GM21423 (cell line): Measurements from ENCODE around the gene KLHL21.
A peak's percentile ranks its signal among the peaks of the same experiment; 100 is the strongest.

Source experiments
- ATAC-seq: cut with Tn5 transposase; IDR thresholded peaks from one replicate; pipeline ENCODE4 v1.9.1; 2021; ENCODE audit warnings: mild to moderate bottlenecking, moderate library complexity; ENCODE audit not compliant: unreplicated experiment

KLHL21 gene

DNA sequence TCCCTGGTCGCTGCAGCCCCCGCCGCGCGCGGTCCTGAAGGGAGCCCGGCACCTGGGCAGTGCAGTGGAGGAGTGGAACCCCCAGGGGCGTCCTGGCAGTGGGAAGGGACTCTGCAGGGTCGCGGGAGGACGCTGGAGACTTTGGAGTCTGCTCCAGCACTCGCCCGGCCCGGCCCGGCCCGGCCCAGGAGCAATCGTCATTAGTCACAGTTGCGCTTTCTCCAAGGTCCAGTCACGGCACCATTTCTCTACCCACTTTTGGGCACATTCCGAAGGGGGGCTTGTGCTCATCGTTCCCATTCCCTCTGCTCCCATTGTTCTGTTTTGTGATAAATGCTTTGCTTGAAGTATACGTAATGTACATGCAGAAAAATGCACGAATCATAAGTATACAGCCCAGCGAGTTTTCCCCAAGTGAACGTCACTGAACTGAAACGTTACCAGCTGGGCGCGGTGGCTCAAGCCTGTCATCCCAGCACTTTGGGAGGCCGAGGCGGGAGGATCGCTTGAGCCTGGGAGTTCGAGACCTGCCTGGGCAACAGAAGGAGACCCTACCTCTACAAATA is 23.0 kb upstream of the KLHL21 start:
- ATAC-seq = no peak

DNA sequence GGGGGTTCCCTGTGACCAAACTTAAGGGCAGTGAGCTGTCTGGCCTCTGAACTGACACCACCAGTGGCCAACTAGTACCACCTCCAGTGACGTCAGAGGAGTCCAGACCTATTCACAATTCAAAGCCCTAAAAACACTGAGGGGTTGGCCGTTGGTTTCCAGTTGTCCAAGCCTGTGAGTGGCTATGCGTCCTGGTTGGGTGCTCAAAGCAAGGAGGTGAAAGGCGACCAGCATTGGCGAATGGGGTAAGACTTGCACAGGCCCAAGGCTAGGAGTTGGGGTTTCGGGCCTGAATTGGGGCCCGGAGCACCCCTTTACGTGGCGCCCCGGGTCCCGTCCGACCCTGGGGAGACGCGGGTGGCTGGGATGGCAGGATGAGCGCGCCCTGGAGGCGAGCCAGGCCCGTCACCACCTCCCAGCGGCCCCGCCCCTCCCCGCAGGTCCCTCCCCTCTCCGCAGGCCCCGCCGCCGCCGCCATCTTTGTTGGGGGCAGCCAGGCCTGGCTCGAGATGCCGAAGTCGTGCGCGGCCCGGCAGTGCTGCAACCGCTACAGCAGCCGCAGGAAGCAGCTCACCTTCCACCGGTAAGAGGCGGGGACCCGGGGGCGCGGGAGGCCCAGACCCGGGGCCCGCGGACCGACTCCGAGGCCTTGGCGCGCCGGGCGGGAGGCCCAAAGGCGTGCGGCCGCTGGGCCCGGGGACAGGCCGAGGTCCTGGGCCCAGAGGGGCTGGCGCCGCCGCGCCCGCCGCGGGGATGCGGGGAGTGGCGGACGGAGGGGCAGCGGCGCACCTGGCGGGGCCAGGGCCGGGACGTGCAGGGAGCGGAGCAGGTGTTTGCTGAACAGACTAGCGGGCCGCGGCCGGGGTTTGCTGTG is 22.3 kb upstream of the KLHL21 start, which contains the start of gene THAP3:
Gene THAP3, plus strand, starts transcription at position 159 of the 874 bp plus-strand sequence. Its CDS starts 351 bp downstream, at position 510.
- peak; percentile 72 for ATAC-seq

GRCh38 chr1:6623269-6623965 is 20.7 kb upstream of the KLHL21 start:
- no peak for ATAC-seq

- ATAC-seq = no peak
Measured at GRCh38 chr1:6622396-6623152, 19.9 kb upstream of the KLHL21 start.

GRCh38 chr1:6621429-6622391 is 19.0 kb upstream of the KLHL21 start:
- ATAC-seq = no peak

DNA sequence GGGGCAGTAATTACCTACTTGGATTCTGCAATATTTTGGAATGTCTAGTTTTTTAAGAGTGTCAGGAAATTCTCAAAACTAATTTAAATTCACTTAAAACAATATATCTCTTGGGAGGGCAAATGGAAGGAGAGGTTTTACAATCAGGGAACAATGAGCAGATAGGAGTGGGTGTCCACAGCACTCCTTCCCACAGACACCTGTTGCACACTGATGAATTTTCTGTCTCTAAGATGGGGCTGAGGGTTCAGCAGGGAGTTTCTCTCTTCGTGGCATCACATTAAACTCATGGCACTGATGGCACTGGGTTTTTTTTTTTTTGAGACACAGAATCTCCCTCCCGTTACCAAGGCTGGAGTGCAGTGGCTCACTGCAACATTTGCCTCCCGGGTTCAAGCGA is 16.4 kb upstream of the KLHL21 start:
- ATAC-seq = no peak

DNA sequence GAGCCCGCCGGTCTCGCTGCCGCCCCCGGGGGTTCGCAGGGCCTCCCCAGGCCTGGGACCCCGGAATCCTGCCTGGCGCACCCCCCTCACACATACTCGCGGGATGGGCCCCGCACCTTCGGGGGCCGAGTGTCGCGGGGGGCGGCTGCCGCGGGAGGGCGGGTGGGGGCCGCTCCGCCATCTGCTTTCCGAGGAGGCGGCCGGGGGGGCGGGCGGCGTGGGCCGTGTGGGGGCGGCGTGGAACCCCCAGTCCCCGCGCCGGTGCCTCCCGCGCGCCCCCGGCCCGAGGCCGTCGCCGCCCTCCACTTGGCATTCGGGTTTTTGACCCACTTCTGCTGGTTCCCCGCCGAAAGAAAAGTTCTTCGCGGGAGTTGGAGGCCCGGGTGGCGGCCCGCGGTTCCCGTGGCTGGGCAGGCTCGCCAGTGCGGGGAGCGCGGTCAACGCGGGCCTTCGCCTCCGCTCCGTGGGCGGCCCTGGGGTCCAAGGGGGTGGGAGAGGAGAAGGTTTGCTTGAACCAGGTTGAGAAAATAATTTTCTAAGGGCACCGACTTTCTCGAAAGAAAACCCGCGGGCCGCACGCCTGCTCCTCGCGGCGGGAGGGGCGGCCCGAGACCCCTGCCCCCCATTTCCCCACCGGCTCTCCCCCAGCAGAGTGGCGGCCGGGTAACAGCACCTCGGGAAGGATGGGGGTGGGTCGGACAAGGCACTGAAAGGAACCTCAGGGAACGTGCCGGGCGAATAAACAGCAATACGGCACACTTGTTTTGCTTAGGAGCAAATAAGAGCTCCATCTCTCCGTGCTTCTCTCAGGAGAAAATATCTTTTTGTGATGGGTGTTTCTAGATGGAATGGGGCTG is 12.5 kb upstream of the KLHL21 start:
- ATAC-seq = no peak

- ATAC-seq = no peak
Measured at GRCh38 chr1:6614019-6614928, 11.6 kb upstream of the KLHL21 start.

GRCh38 chr1:6613361-6614018 is 10.8 kb upstream of the KLHL21 start, which contains the start of gene PHF13:
TSS of gene PHF13 (plus strand) at chr1:6613731. CDS start at chr1:6614067, 336 bp downstream.
- ATAC-seq = peak; percentile 93

DNA sequence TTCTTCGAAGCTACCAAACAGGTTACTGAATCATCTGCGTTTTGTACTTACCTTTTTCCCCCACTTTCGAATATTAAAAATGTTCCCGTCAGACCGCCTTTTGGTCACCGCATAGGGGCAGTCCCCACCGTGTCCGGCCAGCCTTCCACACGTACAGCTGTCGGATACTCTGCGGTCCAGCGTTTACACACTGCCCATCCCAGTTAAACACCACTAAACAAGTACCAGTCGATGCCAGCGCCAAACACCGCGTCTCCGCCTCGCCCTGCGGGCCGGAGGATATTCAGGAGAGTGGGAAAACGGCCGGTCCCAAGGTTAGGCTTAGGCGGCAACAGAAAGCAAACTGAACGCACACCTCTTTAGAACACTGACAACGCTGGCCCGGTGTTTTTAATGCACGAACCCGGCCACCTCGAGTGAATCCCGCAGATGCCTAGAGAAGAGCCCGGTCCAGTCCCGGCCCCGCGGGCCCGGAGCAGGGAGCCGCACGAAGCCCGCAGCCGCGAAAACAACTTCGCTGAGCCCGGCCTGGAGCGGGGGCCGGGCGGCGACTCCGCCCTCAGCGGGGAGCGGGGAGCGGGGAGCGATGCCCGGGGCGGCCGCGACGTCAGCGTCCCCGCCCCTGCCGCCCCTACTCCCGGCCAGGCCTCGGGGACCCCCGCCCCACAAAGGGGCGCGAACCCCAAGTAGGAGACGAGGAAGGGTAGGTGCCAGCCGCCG is 10.1 kb upstream of the KLHL21 start:
- ATAC-seq = peak; percentile 34

- no peak for ATAC-seq
Measured at GRCh38 chr1:6603915-6604558, 1.4 kb upstream of the KLHL21 start.

- ATAC-seq = peak; percentile 30
Measured at GRCh38 chr1:6603238-6603914, 707 bp upstream of the KLHL21 start.

DNA sequence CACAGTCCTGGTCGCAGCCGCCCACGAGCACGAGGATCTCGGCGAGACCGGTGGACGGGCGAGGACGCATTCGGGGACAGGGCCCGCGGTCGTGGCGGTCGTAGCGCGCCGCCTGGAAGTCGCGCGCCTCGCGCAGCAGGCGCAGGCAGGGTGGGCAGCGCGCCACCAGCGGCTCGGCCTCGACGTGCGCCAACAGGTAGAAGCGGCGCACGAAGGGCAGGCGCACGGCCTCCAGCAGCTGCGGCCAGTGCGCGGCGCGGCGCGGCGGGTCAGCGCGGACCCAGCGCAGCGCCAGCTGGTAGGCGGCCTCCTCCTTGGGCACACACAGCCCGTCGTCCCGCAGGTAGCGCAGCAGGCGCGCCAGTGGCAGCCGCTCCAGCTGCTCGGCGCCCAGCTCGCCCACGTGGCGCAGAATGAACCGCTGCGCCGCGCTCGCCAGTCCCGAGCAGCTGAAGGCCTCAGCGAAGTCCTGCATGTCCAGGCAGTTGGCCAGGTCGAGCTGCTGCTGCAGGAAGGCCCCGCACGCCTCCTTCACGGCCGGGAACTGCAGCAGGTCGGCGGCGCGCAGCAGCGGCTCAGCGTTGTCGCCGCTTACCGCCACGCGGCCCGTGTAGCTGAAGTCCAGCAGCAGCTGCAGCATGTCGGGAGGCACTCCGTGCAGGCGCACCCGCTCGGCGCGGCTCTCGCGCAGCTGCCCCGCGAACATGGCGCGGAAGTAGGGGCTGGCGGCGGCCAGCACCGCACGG is 573 bp downstream of the KLHL21 start:
- peak; percentile 25 for ATAC-seq

- peak; percentile 21 for ATAC-seq
Measured at GRCh38 chr1:6601049-6601922, 1.4 kb downstream of the KLHL21 start.
